Activated naive CD4-positive, alpha-beta T cell treated with anti-CD3 and anti-CD28 coated beads for 36 hours (primary cell): Measurements from ENCODE around the gene ST6GALNAC6. TPM values are rescaled to one million over a fixed set of nuclear protein-coding genes. Genes with fewer than 3 reads are reported as not detected.

Experiments used
- CTCF ChIA-PET: fragments of 350-600 bp; sonication (Branson Sonifier 250); formaldehyde crosslinking; loops from one replicate; lab custom pipeline; 2021; ENCODE audit warnings: antibody characterized with exemption; lab: Charles Lee
- DNase-seq: peaks from one replicate; pipeline ENCODE4 v3.0.0-alpha.2; 2020
- H3K27ac Mint-ChIP-seq: one replicate; pipeline ENCODE4 v1.8.0; 2021; ENCODE audit warnings: mild to moderate bottlenecking, mixed read lengths
- H3K27me3 Mint-ChIP-seq: one replicate; pipeline ENCODE4 v1.8.0; 2021; ENCODE audit warnings: low read depth, mixed read lengths
- H3K36me3 Mint-ChIP-seq: one replicate; pipeline ENCODE4 v1.8.0; 2021; ENCODE audit warnings: low read depth, mixed read lengths
- H3K4me1 Mint-ChIP-seq: one replicate; pipeline ENCODE4 v1.8.0; 2021; ENCODE audit warnings: low read depth, mixed read lengths
- H3K4me3 Mint-ChIP-seq: one replicate; pipeline ENCODE4 v1.8.0; 2021; ENCODE audit warnings: mild to moderate bottlenecking, moderate library complexity, mixed read lengths
- H3K9me3 Mint-ChIP-seq: one replicate; pipeline ENCODE4 v1.8.0; 2021; ENCODE audit warnings: mixed read lengths
- intact Hi-C: fragments of 100-400 bp; cut with micrococcal nuclease; formaldehyde crosslinking; loops from one replicate; pipeline ENCODE4 v1.15.1; 2023
- total RNA-seq, 2 experiments: library from RNA; stranded (reverse); gene quantifications; one replicate each; pipeline ENCODE4 v1.2.3, GENCODE V29; 2021

Gene ST6GALNAC6
- total RNA-seq, 2 experiments from 2014 or later: 28.7 to 29.1 TPM

- no peaks in the 10 kb centered on the region for H3K9me3 Mint-ChIP-seq
- intact Hi-C loops: loop anchor here (1.0 kb wide), 1 partner anchor 13 kb away; the partner anchor contains the start of gene ST6GALNAC4
- peak; percentile 61 for DNase-seq
- peaks cover 16% of the 10 kb centered on the region for H3K36me3 Mint-ChIP-seq
- peaks cover 6% of the 10 kb centered on the region for H3K27me3 Mint-ChIP-seq
- peak within 1 kb of the TSS; percentile 62 for H3K4me3 Mint-ChIP-seq
- H3K27ac Mint-ChIP-seq: no peak within 1 kb of the TSS
- H3K4me1 Mint-ChIP-seq: peaks cover 35% of the 10 kb centered on the region
- CTCF ChIA-PET: interaction anchor here (1.0 to 3.7 kb wide), 5 partner anchors 9 to 104 kb away, joined by 3 to 18 read pairs (median 4); no protein-coding TSS in a partner anchor
These were observed 31.1 kb upstream of the ST6GALNAC6 start, which contains the start of gene PIP5KL1 for GRCh38 chr9:127930231-127931091. Gene PIP5KL1 (minus strand): TSS chr9:127930777. CDS start chr9:127930752, 25 bp downstream.

- Mint-ChIP-seq H3K4me3 (peak overlapping the region; percentile 29), H3K4me1 (peaks cover 30% of the 10 kb centered on the region), H3K36me3 (peaks cover 11% of the 10 kb centered on the region), H3K27ac (no peak overlapping the region), H3K27me3 (peaks cover 7% of the 10 kb centered on the region), H3K9me3 (no peaks in the 10 kb centered on the region)
- no peak for DNase-seq
- intact Hi-C loops: no loop called here
- CTCF ChIA-PET: interaction anchor here (0.6 to 3.7 kb wide), 6 partner anchors 8 to 188 kb away, joined by 3 to 18 read pairs (median 6); no protein-coding TSS in a partner anchor
These were observed 30.2 kb upstream of the ST6GALNAC6 start for GRCh38 chr9:127929625-127929979.

- intact Hi-C loops: no loop called here
- no peaks in the 10 kb centered on the region for H3K9me3 Mint-ChIP-seq
- peaks cover 25% of the 10 kb centered on the region for H3K4me1 Mint-ChIP-seq
- H3K4me3 Mint-ChIP-seq: no peak overlapping the region
- H3K27me3 Mint-ChIP-seq: peaks cover 7% of the 10 kb centered on the region
- no peak overlapping the region for H3K27ac Mint-ChIP-seq
- no peak for DNase-seq
- peaks cover 7% of the 10 kb centered on the region for H3K36me3 Mint-ChIP-seq
- CTCF ChIA-PET: interaction anchor here (0.6 to 3.7 kb wide), 6 partner anchors 11 to 189 kb away, joined by 3 to 18 read pairs (median 3); no protein-coding TSS in a partner anchor
These were observed 29.5 kb upstream of the ST6GALNAC6 start for GRCh38 chr9:127928676-127929624.

GRCh38 chr9:127927988-127928675 is 28.7 kb upstream of the ST6GALNAC6 start:
- no peaks in the 10 kb centered on the region for H3K9me3 Mint-ChIP-seq
- peaks cover 23% of the 10 kb centered on the region for H3K4me1 Mint-ChIP-seq
- intact Hi-C loops: no loop called here
- CTCF ChIA-PET: interaction anchor here (1.0 to 3.7 kb wide), 4 partner anchors 16 to 189 kb away, joined by 3 to 18 read pairs (median 5); no protein-coding TSS in a partner anchor
- DNase-seq: no peak
- peaks cover 3% of the 10 kb centered on the region for H3K36me3 Mint-ChIP-seq
- H3K27ac Mint-ChIP-seq: no peak overlapping the region
- H3K27me3 Mint-ChIP-seq: peaks cover 7% of the 10 kb centered on the region
- no peak overlapping the region for H3K4me3 Mint-ChIP-seq

GRCh38 chr9:127927201-127927987 is 28.0 kb upstream of the ST6GALNAC6 start:
- Mint-ChIP-seq H3K9me3 (no peaks in the 10 kb centered on the region), H3K27me3 (peaks cover 7% of the 10 kb centered on the region), H3K27ac (no peak overlapping the region), H3K4me3 (peak overlapping the region; percentile 63), H3K4me1 (peaks cover 20% of the 10 kb centered on the region), H3K36me3 (no peaks in the 10 kb centered on the region)
- CTCF ChIA-PET: interaction anchor here (0.7 to 3.7 kb wide), 4 partner anchors 16 to 190 kb away, joined by 3 to 18 read pairs (median 5); no protein-coding TSS in a partner anchor
- intact Hi-C loops: no loop called here
- peak; percentile 85 for DNase-seq

GRCh38 chr9:127926906-127927200 is 27.4 kb upstream of the ST6GALNAC6 start:
- intact Hi-C loops: no loop called here
- peak overlapping the region; percentile 63 for H3K4me3 Mint-ChIP-seq

GRCh38 chr9:127925959-127926905 is 26.8 kb upstream of the ST6GALNAC6 start:
- intact Hi-C loops: no loop called here
- Mint-ChIP-seq H3K4me3 (peak overlapping the region; percentile 63), H3K36me3 (no peaks in the 10 kb centered on the region), H3K4me1 (peaks cover 23% of the 10 kb centered on the region), H3K9me3 (no peaks in the 10 kb centered on the region), H3K27me3 (peaks cover 7% of the 10 kb centered on the region), H3K27ac (no peak overlapping the region)
- CTCF ChIA-PET: interaction anchor here (0.7 to 1.9 kb wide), 2 partner anchors 127 to 192 kb away, joined by 3 to 7 read pairs; partner anchors contain the start of gene TOR2A
- no peak for DNase-seq

More at GRCh38 chr9:127926906-127927200, 27.4 kb upstream of the ST6GALNAC6 start:
- Mint-ChIP-seq H3K36me3 (no peaks in the 10 kb centered on the region), H3K27me3 (peaks cover 7% of the 10 kb centered on the region), H3K9me3 (no peaks in the 10 kb centered on the region), H3K4me1 (peaks cover 23% of the 10 kb centered on the region), H3K27ac (no peak overlapping the region)
- no peak for DNase-seq
- CTCF ChIA-PET: interaction anchor here (0.7 kb wide), 1 partner anchor 126 kb away, joined by 3 read pairs; no protein-coding TSS in a partner anchor

- no peak overlapping the region for H3K4me3 Mint-ChIP-seq
- CTCF ChIA-PET: interaction anchor here (0.7 to 1.9 kb wide), 3 partner anchors 18 to 190 kb away, joined by 3 to 7 read pairs (median 3); partner anchors contain the start of gene TOR2A
- intact Hi-C loops: loop anchor here (5.0 kb wide), 1 partner anchor 423 kb away; no protein-coding TSS in a partner anchor
- peak overlapping the region; percentile 64 for H3K27ac Mint-ChIP-seq
- no peak for DNase-seq
- peaks cover 18% of the 10 kb centered on the region for H3K4me1 Mint-ChIP-seq
- no peaks in the 10 kb centered on the region for H3K9me3 Mint-ChIP-seq
- H3K36me3 Mint-ChIP-seq: no peaks in the 10 kb centered on the region
- peaks cover 7% of the 10 kb centered on the region for H3K27me3 Mint-ChIP-seq
These were observed 25.5 kb upstream of the ST6GALNAC6 start for GRCh38 chr9:127924736-127925444.

- Mint-ChIP-seq H3K9me3 (no peaks in the 10 kb centered on the region), H3K36me3 (no peaks in the 10 kb centered on the region)
These were observed 24.4 kb upstream of the ST6GALNAC6 start for GRCh38 chr9:127923771-127924170.

More at GRCh38 chr9:127923771-127924170, 24.4 kb upstream of the ST6GALNAC6 start:
- Mint-ChIP-seq H3K27me3 (peaks cover 6% of the 10 kb centered on the region), H3K27ac (no peak overlapping the region), H3K4me3 (no peak overlapping the region), H3K4me1 (peaks cover 22% of the 10 kb centered on the region)
- DNase-seq: no peak
- intact Hi-C loops: loop anchor here (5.0 kb wide), 1 partner anchor 421 kb away; no protein-coding TSS in a partner anchor
- CTCF ChIA-PET: interaction anchor here (0.7 to 3.8 kb wide), 3 partner anchors 38 to 189 kb away, joined by 3 to 20 read pairs (median 3); partner anchors contain the start of gene TOR2A
